G401 (cell line): ENCODE data around the gene FYB1. TPM values are rescaled to one million over a fixed set of nuclear protein-coding genes. Genes with fewer than 3 reads are reported as not detected.
"Not testable (repeated sequence)": the region's sequence is repeated elsewhere in the genome, so short reads cannot be mapped to it uniquely, and the experiment has no call there.

Experiments
- DNase-seq: peaks from one replicate; pipeline ENCODE4 v3.0.0-alpha.2; 2015; ENCODE audit warnings: low spot score
- in situ Hi-C: cut with HindIII; loops from 2 replicates; pipeline ENCODE4 v1.10.0; 2016; ENCODE audit warnings: low sequenced_read_pairs, mixed read lengths
- total RNA-seq: library from RNA; depleted of rRNA; stranded (reverse); fragments of >200 nt; shearing (Covaris generic); gene quantifications from 2 replicates; pipeline ENCODE4 v1.2.3, GENCODE V29; 2014

Gene FYB1
- total RNA-seq, 1 experiment from 2014 or later = not detected

GRCh38 chr5:39231705-39232525, 12.6 kb upstream of the FYB1 start:
- in situ Hi-C loops = no loop called here
- no peak for DNase-seq

DNA sequence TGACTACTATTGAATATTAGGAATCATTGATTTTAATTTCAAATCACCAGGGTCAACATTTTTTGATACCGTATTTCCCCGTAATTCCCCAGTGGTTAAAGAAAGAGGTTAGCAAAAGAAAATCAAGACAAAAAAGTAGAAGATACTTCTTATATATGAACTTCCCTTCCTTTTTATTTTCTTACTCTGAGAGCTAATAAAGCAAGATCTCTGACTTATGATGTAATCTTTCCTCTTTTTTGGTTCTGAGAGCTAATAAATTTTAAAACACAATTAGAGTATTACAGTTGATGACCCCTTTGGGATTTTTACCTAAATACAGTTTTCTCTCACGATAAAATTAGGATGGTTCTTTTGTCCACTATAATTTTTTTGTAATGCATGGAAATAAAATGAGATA, 9.2 kb upstream of the FYB1 start:
- in situ Hi-C loops = no loop called here

GRCh38 chr5:39226558-39226957, 7.2 kb upstream of the FYB1 start:
- in situ Hi-C loops = no loop called here
- no peak for DNase-seq

More for the DNA sequence above, 9.2 kb upstream of the FYB1 start:
- DNase-seq = no peak

GRCh38 chr5:39226100-39226451, 6.7 kb upstream of the FYB1 start:
- no peak for DNase-seq
- in situ Hi-C loops = no loop called here

DNA sequence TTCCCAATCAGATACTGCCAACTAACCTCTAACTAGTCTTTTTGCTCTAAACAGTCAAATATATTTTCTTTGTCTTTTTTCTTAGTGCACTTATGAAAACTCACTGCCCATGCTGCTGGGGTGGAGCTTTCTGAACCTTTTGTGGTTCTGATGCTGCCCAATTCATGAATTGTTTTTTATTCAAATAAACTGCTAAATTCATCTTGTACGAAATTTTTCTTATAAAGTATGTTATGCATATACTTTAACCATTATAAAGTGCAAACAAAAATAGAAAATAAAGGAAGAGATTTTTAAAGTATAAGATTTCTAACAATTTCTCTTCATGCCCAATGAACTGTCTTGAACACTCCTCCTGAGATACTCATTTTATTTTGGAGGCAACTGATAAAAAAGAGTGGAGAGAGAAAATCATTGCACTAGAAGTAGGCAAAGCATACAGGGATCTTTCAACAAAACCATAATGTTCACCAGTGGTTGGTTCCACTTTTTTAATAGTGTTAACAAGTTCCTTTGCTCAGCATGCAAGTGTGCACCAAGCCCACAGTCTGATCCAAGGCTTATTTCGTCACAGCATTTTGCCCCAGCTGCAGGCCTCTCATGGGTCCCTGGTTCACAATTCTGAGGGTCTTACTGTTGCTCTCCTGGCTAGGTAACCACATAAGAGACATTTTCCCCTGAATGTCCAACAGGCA, 6.2 kb upstream of the FYB1 start:
- no peak for DNase-seq
- in situ Hi-C loops = no loop called here

- in situ Hi-C loops = no loop called here
- DNase-seq = no peak
These were observed 4.9 kb upstream of the FYB1 start for GRCh38 chr5:39224196-39224761.

GRCh38 chr5:39223565-39224156, 4.3 kb upstream of the FYB1 start:
- in situ Hi-C loops = no loop called here

GRCh38 chr5:39221671-39222070, 2.3 kb upstream of the FYB1 start:
- in situ Hi-C loops = not testable (repeated sequence)

More at GRCh38 chr5:39223565-39224156, 4.3 kb upstream of the FYB1 start:
- DNase-seq = no peak

DNA sequence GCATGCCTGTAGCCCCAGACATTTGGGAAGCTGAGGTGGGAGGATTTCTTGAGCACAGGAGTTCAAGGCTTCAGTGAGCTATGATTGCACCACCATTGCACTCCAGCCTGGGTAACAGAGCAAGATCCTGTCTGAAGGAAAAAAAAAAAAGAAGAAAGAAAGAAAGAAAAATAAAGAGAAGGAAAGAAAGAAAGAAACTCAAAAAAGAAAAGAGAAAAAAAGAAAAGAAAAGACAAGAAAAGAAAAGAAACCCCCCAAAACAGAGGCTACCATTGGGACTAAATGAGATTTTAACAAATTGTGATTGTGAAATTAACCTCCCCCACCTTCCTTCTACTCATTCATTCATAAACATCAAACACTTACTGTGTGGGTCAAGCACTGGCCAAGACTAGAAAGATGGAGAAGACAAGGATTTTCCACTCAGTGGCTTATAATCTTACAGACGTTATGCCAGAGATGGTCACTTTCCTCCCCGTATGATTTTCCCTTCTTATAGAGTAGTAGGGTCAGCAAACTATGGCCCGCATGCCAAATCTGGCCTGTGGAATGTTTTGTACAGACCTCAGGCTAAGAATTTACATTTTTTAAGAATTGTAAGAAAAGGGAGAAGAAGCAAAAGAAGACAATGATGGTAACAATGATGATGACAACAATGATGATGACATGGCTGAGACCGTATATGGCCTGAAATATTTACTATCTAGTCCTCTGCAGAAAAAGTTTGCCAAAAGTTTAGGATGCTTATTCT, 1.1 kb upstream of the FYB1 start:
- in situ Hi-C loops = no loop called here
- no peak for DNase-seq

More at GRCh38 chr5:39221671-39222070, 2.3 kb upstream of the FYB1 start:
- not testable (repeated sequence) for DNase-seq

- in situ Hi-C loops = no loop called here
- no peak for DNase-seq
These were observed 621 bp downstream of the FYB1 start for GRCh38 chr5:39218482-39219402.

- in situ Hi-C loops = no loop called here
- DNase-seq = peak; percentile 69
These were observed 1.7 kb downstream of the FYB1 start for GRCh38 chr5:39217365-39218281.

GRCh38 chr5:39216631-39217030, 2.7 kb downstream of the FYB1 start:
- in situ Hi-C loops = no loop called here
- DNase-seq = no peak

GRCh38 chr5:39215857-39216256, 3.5 kb downstream of the FYB1 start:
- DNase-seq = no peak
- in situ Hi-C loops = no loop called here

- DNase-seq = no peak
- in situ Hi-C loops = no loop called here
These were observed 4.3 kb downstream of the FYB1 start for GRCh38 chr5:39214912-39215709.

DNA sequence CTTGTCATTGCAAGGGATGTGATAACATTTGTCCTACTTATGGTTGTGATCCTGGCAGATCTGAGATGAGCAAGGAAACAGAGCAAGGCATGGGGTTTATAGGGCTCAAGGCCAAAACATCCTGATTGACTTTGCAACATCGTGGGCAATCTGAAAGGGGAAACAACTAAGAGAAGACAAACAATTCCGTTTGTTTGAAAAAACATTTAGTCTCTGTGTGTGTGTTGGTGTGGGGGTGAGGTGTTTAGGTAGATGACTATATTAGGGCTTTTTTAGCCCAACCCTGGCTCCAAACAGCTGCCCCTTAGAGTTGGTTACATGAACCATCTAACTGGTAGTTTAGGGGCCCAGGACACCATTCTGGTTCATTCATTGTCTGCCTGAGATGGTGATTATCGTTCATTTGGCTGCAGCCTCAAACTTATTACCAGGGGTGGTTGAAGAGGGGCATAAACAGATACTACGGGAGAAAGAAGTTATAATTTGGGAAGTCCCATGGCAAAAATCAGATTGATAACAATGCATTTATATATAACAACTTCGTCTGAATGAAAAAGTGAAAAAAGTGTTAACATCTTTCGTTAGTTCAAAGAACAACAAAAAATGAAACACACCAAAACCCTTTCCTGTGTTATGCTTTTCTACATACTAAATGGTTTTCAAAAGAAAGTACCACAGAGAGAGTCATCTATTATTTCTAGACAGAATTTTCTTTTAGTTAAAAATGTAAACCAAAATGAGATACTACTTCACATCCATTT, 5.7 kb downstream of the FYB1 start:
- in situ Hi-C loops = no loop called here
- no peak for DNase-seq

- no peak for DNase-seq
- in situ Hi-C loops = no loop called here
These were observed 7.6 kb downstream of the FYB1 start for GRCh38 chr5:39211773-39212172.
